Epithelial cell of proximal tubule (primary cell): ENCODE measurements around the gene RAB8B. TPM values are rescaled to one million over a fixed set of nuclear protein-coding genes. Genes with fewer than 3 reads are reported as not detected.

Experiments
- DNase-seq: peaks from one replicate; pipeline ENCODE4 v3.0.0-alpha.2; 2011; ENCODE audit warnings: low read depth
- H3K4me3 ChIP-seq: 2 replicates; pipeline ENCODE4 v1.5.1; 2011; ENCODE audit warnings: low read depth, mild to moderate bottlenecking, low read length
- total RNA-seq: library from RNA; depleted of rRNA; stranded (reverse); fragments of >200 nt; gene quantifications from 2 replicates; pipeline ENCODE4 v1.2.3, GENCODE V29; 2015
- TF ChIP-seq, protein P1 (sequence below): conservative IDR thresholded peaks from 2 replicates; pipeline ENCODE4 v1.5.1; 2012; ENCODE audit warnings: low read depth, mild to moderate bottlenecking, low read length

Gene RAB8B
- total RNA-seq, 1 donor from 2014 or later: 20.9 TPM

DNA sequence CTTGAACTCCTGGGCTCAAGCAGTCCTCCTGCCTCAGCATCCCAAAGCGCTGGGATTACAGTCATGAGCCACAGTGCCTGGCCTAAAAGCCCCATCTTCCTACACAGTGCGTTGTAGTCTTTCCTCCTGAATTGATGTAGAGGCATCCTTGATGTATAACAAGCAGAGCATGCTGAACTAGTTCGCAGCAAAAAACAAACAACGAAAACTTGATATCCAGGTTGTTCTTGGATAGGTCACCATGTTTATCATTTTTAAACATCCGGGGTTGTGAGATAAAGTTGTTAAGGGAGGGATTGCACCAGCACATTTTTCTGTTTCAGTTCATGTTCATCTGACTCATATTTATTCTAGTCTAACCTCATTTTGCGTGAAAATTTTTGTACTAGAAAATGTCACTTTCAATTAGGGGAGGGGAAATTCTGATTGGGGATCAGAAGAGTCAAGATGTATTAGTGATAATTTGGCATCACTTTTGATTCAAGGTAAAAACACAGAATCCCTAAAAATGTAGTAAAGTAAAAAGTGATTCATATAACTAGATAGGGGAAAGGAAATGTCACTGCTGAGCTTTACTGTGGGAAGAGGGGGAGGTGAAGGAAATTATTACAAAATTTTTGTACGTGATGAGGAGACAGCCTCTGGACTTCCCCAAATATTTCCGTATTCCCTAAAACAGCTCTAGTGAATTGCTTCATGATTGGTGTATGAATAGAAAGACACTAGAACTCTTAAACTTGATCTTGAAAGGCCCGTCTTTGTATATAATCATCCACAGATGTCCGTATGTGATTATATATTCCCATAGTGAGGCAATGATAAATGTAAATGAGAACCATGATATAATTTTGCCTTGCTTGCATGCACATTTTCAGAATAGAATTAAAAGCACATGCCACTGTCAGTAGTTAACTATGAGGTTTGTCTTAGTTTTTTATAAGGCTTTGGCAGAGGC lies 22.9 kb downstream of the RAB8B start:
- DNase-seq: no peak
- no peak overlapping the region for H3K4me3 ChIP-seq
- TF ChIP-seq, protein P1, sequence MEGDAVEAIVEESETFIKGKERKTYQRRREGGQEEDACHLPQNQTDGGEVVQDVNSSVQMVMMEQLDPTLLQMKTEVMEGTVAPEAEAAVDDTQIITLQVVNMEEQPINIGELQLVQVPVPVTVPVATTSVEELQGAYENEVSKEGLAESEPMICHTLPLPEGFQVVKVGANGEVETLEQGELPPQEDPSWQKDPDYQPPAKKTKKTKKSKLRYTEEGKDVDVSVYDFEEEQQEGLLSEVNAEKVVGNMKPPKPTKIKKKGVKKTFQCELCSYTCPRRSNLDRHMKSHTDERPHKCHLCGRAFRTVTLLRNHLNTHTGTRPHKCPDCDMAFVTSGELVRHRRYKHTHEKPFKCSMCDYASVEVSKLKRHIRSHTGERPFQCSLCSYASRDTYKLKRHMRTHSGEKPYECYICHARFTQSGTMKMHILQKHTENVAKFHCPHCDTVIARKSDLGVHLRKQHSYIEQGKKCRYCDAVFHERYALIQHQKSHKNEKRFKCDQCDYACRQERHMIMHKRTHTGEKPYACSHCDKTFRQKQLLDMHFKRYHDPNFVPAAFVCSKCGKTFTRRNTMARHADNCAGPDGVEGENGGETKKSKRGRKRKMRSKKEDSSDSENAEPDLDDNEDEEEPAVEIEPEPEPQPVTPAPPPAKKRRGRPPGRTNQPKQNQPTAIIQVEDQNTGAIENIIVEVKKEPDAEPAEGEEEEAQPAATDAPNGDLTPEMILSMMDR: no peak

DNA sequence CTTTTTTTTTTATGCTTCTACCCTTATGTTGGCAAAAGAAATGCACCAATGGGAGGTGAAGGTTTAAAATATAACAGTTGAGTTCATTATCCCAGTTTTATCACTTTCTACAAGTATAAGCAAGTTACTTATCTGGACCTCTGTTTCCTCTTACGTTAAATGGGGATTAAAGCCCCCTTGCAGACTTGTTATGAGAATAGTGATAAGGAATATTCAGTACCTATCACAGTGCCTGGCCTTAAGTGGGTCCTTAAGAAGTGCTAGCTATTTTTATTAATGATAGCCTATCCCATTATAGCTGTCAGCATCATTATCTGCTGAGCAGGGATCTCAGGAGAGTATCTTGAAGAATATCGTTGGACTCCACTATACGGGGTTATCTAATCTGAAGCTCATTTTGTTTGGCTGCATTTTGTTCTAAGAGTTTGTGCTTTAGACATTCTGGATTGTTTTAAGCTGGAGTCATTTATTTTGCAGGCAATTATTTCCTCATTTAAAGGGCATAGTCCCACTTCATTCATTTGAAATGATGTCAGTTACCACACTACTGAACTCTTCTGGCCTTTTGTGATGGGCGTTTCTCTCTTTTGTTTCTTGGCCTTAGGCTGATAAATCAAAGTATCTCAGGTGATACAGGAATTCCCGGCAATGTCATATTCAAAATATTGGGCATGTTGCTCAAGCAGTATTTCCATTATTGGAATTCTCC lies 28.8 kb downstream of the RAB8B start:
- TF ChIP-seq, protein P1: no peak
- peak; percentile 78 for DNase-seq
- H3K4me3 ChIP-seq: no peak overlapping the region

DNA sequence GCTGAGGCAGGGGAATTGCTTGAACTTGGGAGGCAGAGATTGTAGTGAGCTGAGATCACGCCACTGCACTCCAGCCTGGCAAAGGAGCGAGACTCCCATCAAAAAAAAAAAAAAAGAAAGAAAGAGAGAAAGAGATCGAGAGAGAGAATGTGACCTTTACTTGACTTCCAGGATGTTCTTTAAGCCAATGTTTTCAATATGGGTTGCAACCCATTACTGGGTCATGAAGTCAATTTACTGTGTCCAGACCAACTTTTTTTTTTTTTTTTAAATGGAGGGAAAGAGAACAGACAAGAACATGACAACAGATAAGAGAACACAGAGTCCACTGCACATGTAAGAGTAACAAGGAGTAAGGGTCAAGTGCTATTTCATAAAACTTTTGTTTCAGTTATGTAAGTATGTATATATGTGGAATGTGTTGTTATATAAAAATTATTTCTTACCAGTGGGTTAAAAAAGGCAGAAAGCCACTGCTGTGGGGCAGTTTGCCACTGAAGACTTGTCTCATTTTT lies 29.8 kb downstream of the RAB8B start:
- no peak for DNase-seq
- no peak overlapping the region for H3K4me3 ChIP-seq
- TF ChIP-seq, protein P1: no peak

DNA sequence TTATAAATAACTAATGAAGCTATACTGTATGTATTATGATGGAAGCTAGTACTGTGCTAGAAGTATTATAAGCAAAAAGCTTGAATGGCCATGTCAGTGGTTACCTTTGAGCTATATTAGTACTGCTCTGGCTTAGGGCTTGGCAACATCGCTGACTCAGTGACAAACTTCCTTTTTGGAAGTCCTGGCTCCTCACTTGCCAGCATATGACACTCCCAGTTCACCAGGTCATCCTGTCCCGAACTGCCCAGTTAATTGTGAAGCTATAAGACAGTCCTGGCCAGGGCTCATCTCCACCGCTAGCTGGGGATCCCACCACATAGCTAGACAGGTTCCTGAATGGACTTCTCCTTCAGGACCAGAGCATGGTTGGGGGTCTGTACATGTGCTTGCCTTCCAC lies 31.9 kb downstream of the RAB8B start:
- TF ChIP-seq, protein P1: no peak
- no peak overlapping the region for H3K4me3 ChIP-seq
- DNase-seq: no peak

DNA sequence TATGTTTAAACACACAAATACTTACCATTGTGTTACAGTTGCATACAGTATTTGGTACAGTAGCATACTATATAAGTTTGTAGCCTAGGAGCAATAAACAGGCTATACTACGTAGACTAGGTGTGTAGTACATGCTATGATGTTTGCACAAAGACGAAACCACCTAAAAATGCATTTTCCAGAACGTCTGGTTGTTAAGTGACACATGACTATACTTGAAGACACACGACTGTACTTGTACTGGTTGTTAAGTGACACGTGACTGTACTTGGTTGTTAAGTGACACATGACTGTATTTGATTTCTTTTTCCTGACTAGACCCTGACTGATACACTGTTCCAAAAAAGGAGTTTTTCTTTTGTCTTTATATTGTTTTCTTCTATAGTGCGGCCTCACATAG lies 34.1 kb downstream of the RAB8B start:
- TF ChIP-seq, protein P1: no peak
- DNase-seq: no peak

DNA sequence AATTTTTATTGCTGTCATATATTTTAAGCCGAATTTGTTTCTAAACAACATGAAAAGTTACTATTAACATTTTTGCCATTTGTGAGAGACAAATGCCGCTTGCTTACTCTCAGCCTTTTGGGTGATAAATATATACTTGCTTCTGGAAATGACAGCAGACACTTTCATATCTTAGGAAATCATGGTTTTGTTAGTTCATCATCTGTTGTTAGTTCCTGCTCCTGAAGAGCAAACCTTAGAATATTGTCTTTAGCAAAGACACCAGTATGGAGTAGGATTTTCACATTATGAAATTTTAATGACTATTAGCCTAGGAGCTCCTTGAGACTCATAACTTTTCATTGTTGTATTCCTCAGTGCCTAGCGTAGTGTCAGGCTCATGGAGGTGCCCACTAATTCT lies 36.0 kb downstream of the RAB8B start:
- no peak for DNase-seq
- TF ChIP-seq, protein P1: no peak
- no peak overlapping the region for H3K4me3 ChIP-seq

More for the DNA sequence above, 34.1 kb downstream of the RAB8B start:
- no peak overlapping the region for H3K4me3 ChIP-seq
